K562 (cell line): ENCODE measurements around the gene ARHGEF40. TPM values are rescaled to one million over a fixed set of nuclear protein-coding genes. Genes with fewer than 3 reads are reported as not detected.

Experiments
- HBP1 ChIP-seq: fragments of 450-650 bp; formaldehyde crosslinking; IDR thresholded peaks from 2 replicates; pipeline ENCODE4 v1.4.0; 2022; ENCODE audit warnings: missing genetic modification characterization
- POLR3A ChIP-seq: IDR thresholded peaks from 2 replicates; pipeline ENCODE4 v1.6.1; 2011; ENCODE audit warnings: borderline replicate concordance, mild to moderate bottlenecking, moderate library complexity; ENCODE audit not compliant: insufficient read length, insufficient read depth; ENCODE audit errors: extremely low read depth
- SMC3 ChIP-seq: conservative IDR thresholded peaks from 2 replicates; pipeline ENCODE4 v1.6.1; 2011; ENCODE audit warnings: low read depth, low read length, improper control_type of control experiment; ENCODE audit not compliant: insufficient read depth
- ZNF407 ChIP-seq: fragments of 450-650 bp; IDR thresholded peaks from 2 replicates; pipeline ENCODE4 v1.6.1; 2016; ENCODE audit warnings: low read depth
- microRNA-seq: library from miRNA; unstranded; fragments of <30 nt; microRNA quantifications from one replicate; pipeline ENCODE4, GENCODE V29; 2018; ENCODE audit warnings: borderline microRNAs expressed
- polyA plus RNA-seq, 8 experiments: library from polyadenylated mRNA; depleted of rRNA in 4 of 8; stranded (reverse) in 5 of 8; unstranded in 3 of 8; fragments of >200 nt; fragmentation: Nextera tagmentation in 2 of 8; fragmentation: Illumina TruSeq in 1 of 8; extraction: Ambion mirVana in 2 of 8; extraction: Trizol in 1 of 8; gene quantifications; 2 replicates each; pipeline versions ENCODE4 v1.2.1 to v1.2.3, GENCODE V29; 2011 to 2014; ENCODE audit warnings: inconsistent platforms in 1 of 8, missing spikeins in 1 of 8
- small RNA-seq: library from RNA; depleted of rRNA; stranded (forward); fragments of <200 nt; gene quantifications from one replicate; pipeline ENCODE3, GENCODE V24; 2014
- total RNA-seq, 7 experiments: library from RNA; depleted of rRNA in 6 of 7; stranded (reverse); fragments of >200 nt in 6 of 7; fragmentation: Illumina TruSeq in 2 of 7; extraction: Trizol in 2 of 7; gene quantifications; 2 replicates each; pipeline versions ENCODE4 v1.2.1 to v1.2.3, GENCODE V29; 2011 to 2021; ENCODE audit warnings: low replicate concordance in 1 of 7

The ARHGEF40 gene
- total and polyA plus RNA-seq, 9 of the 15 experiments (the other 6 are each of a cell fraction or from before 2014, with no cell fraction given): 0.42 to 6.3 (median 3.8) TPM

- TF ChIP-seq ZNF407 (no peak), POLR3A (no peak), HBP1 (CRISPR knock-in tag) (no peak), SMC3 (peak; percentile 27; the same call in 1 of the 2 replicates)
Observed at GRCh38 chr14:21136024-21136423, 65.9 kb downstream of the ARHGEF40 start (continued).

Small RNA genes lying within 50 kb of the gene (microRNA-seq; reads per million reads assigned to microRNA genes)
- not detected for gene MIR6717

Small RNA genes lying within 50 kb of the gene (small RNA-seq; reads per million reads assigned to genes)
- not detected for gene RNU6-252P

Other genes starting within 250 kb of the ARHGEF40 start
Only the 7 nearest of the 14 such genes appear.
- gene NDRG2, start 45.2 kb upstream of the ARHGEF40 start, total RNA-seq (2014; rRNA removed): 44.5 and 62.1 TPM in 2 replicates
- gene NDRG2, start 45.2 kb upstream of the ARHGEF40 start, total RNA-seq (2014; rRNA removed; fragmentation: Illumina TruSeq; extraction: Trizol): 24.9 and 28.2 TPM in 2 replicates
- 27.5 and 28.5 TPM in 2 replicates for gene NDRG2, start 45.2 kb upstream of the ARHGEF40 start, total RNA-seq (2015; rRNA removed; fragmentation: Illumina TruSeq; extraction: Trizol)
- gene NDRG2, start 45.2 kb upstream of the ARHGEF40 start, total RNA-seq (2021): 37.4 and 41.0 TPM in 2 replicates
- 66.3 and 105 TPM in 2 replicates for gene NDRG2, start 45.2 kb upstream of the ARHGEF40 start, polyA plus RNA-seq (2011; rRNA removed)
- gene NDRG2, start 45.2 kb upstream of the ARHGEF40 start, polyA plus RNA-seq (2014; fragmentation: Illumina TruSeq; extraction: Trizol): 81.2 and 81.3 TPM in 2 replicates
- gene NDRG2, start 45.2 kb upstream of the ARHGEF40 start, polyA plus RNA-seq (2014; fragmentation: Nextera tagmentation; extraction: Ambion mirVana): 10 to 100 TPM; 10.1 to 22.9 TPM
- gene NDRG2, start 45.2 kb upstream of the ARHGEF40 start, polyA plus RNA-seq (2014; rRNA removed): 59.3 and 67.3 TPM in 2 replicates
- 0.18 and 0.24 TPM in 2 replicates for gene TPPP2, start 40.1 kb upstream of the ARHGEF40 start, total RNA-seq (2014; rRNA removed)
- gene TPPP2, start 40.1 kb upstream of the ARHGEF40 start, total RNA-seq (2014; rRNA removed; fragmentation: Illumina TruSeq; extraction: Trizol): not detected in 2 replicates
- not detected in 2 replicates for gene TPPP2, start 40.1 kb upstream of the ARHGEF40 start, total RNA-seq (2015; rRNA removed; fragmentation: Illumina TruSeq; extraction: Trizol)
- not detected in 2 replicates for gene TPPP2, start 40.1 kb upstream of the ARHGEF40 start, total RNA-seq (2021)
- not detected in 2 replicates for gene TPPP2, start 40.1 kb upstream of the ARHGEF40 start, polyA plus RNA-seq (2011; rRNA removed)
- gene TPPP2, start 40.1 kb upstream of the ARHGEF40 start, polyA plus RNA-seq (2014; fragmentation: Illumina TruSeq; extraction: Trizol): not detected in 2 replicates
- not detected for gene TPPP2, start 40.1 kb upstream of the ARHGEF40 start, polyA plus RNA-seq (2014; fragmentation: Nextera tagmentation; extraction: Ambion mirVana)
- gene TPPP2, start 40.1 kb upstream of the ARHGEF40 start, polyA plus RNA-seq (2014; rRNA removed): not detected in 2 replicates
- not detected in 2 replicates for gene RNASE13, start 35.5 kb upstream of the ARHGEF40 start, total RNA-seq (2014; rRNA removed)
- not detected in 2 replicates for gene RNASE13, start 35.5 kb upstream of the ARHGEF40 start, total RNA-seq (2014; rRNA removed; fragmentation: Illumina TruSeq; extraction: Trizol)
- not detected in 2 replicates for gene RNASE13, start 35.5 kb upstream of the ARHGEF40 start, total RNA-seq (2015; rRNA removed; fragmentation: Illumina TruSeq; extraction: Trizol)
- not detected in 2 replicates for gene RNASE13, start 35.5 kb upstream of the ARHGEF40 start, total RNA-seq (2021)
- gene RNASE13, start 35.5 kb upstream of the ARHGEF40 start, polyA plus RNA-seq (2011; rRNA removed): not detected in 2 replicates
- gene RNASE13, start 35.5 kb upstream of the ARHGEF40 start, polyA plus RNA-seq (2014; fragmentation: Illumina TruSeq; extraction: Trizol): not detected in 2 replicates
- gene RNASE13, start 35.5 kb upstream of the ARHGEF40 start, polyA plus RNA-seq (2014; fragmentation: Nextera tagmentation; extraction: Ambion mirVana): not detected
- not detected in 2 replicates for gene RNASE13, start 35.5 kb upstream of the ARHGEF40 start, polyA plus RNA-seq (2014; rRNA removed)
- not detected in 2 replicates for gene RNASE7, start 27.9 kb upstream of the ARHGEF40 start, total RNA-seq (2014; rRNA removed)
- not detected in 2 replicates for gene RNASE7, start 27.9 kb upstream of the ARHGEF40 start, total RNA-seq (2014; rRNA removed; fragmentation: Illumina TruSeq; extraction: Trizol)
- gene RNASE7, start 27.9 kb upstream of the ARHGEF40 start, total RNA-seq (2015; rRNA removed; fragmentation: Illumina TruSeq; extraction: Trizol): not detected in 2 replicates
- gene RNASE7, start 27.9 kb upstream of the ARHGEF40 start, total RNA-seq (2021): not detected in 2 replicates
- not detected in 2 replicates for gene RNASE7, start 27.9 kb upstream of the ARHGEF40 start, polyA plus RNA-seq (2011; rRNA removed)
- not detected in 2 replicates for gene RNASE7, start 27.9 kb upstream of the ARHGEF40 start, polyA plus RNA-seq (2014; fragmentation: Illumina TruSeq; extraction: Trizol)
- gene RNASE7, start 27.9 kb upstream of the ARHGEF40 start, polyA plus RNA-seq (2014; fragmentation: Nextera tagmentation; extraction: Ambion mirVana): not detected
- not detected in 2 replicates for gene RNASE7, start 27.9 kb upstream of the ARHGEF40 start, polyA plus RNA-seq (2014; rRNA removed)
- not detected in 2 replicates for gene RNASE8, start 12.5 kb upstream of the ARHGEF40 start, total RNA-seq (2014; rRNA removed)
- gene RNASE8, start 12.5 kb upstream of the ARHGEF40 start, total RNA-seq (2014; rRNA removed; fragmentation: Illumina TruSeq; extraction: Trizol): not detected in 2 replicates
- not detected in 2 replicates for gene RNASE8, start 12.5 kb upstream of the ARHGEF40 start, total RNA-seq (2015; rRNA removed; fragmentation: Illumina TruSeq; extraction: Trizol)
- gene RNASE8, start 12.5 kb upstream of the ARHGEF40 start, total RNA-seq (2021): not detected in 2 replicates
- not detected in 2 replicates for gene RNASE8, start 12.5 kb upstream of the ARHGEF40 start, polyA plus RNA-seq (2011; rRNA removed)
- gene RNASE8, start 12.5 kb upstream of the ARHGEF40 start, polyA plus RNA-seq (2014; fragmentation: Illumina TruSeq; extraction: Trizol): not detected in 2 replicates
- gene RNASE8, start 12.5 kb upstream of the ARHGEF40 start, polyA plus RNA-seq (2014; fragmentation: Nextera tagmentation; extraction: Ambion mirVana): not detected
- not detected in 2 replicates for gene RNASE8, start 12.5 kb upstream of the ARHGEF40 start, polyA plus RNA-seq (2014; rRNA removed)
- gene ZNF219, start 28.4 kb downstream of the ARHGEF40 start, total RNA-seq (2014; rRNA removed): 3.7 and 6.4 TPM in 2 replicates
- gene ZNF219, start 28.4 kb downstream of the ARHGEF40 start, total RNA-seq (2014; rRNA removed; fragmentation: Illumina TruSeq; extraction: Trizol): 2.2 and 2.6 TPM in 2 replicates
- gene ZNF219, start 28.4 kb downstream of the ARHGEF40 start, total RNA-seq (2015; rRNA removed; fragmentation: Illumina TruSeq; extraction: Trizol): 4.1 and 4.3 TPM in 2 replicates
- 9.3 and 10.6 TPM in 2 replicates for gene ZNF219, start 28.4 kb downstream of the ARHGEF40 start, total RNA-seq (2021)
- gene ZNF219, start 28.4 kb downstream of the ARHGEF40 start, polyA plus RNA-seq (2011; rRNA removed): 1.9 and 2.8 TPM in 2 replicates
- gene ZNF219, start 28.4 kb downstream of the ARHGEF40 start, polyA plus RNA-seq (2014; fragmentation: Illumina TruSeq; extraction: Trizol): 2.6 and 3.1 TPM in 2 replicates
- under 1 TPM; 0.29 to 0.53 TPM for gene ZNF219, start 28.4 kb downstream of the ARHGEF40 start, polyA plus RNA-seq (2014; fragmentation: Nextera tagmentation; extraction: Ambion mirVana)
- 7.7 and 7.8 TPM in 2 replicates for gene ZNF219, start 28.4 kb downstream of the ARHGEF40 start, polyA plus RNA-seq (2014; rRNA removed)
- gene TMEM253, start 30.8 kb downstream of the ARHGEF40 start, total RNA-seq (2014; rRNA removed): 0.24 and 0.27 TPM in 2 replicates
- 0.11 and 0.13 TPM in 2 replicates for gene TMEM253, start 30.8 kb downstream of the ARHGEF40 start, total RNA-seq (2014; rRNA removed; fragmentation: Illumina TruSeq; extraction: Trizol)
- not detected in 2 replicates for gene TMEM253, start 30.8 kb downstream of the ARHGEF40 start, total RNA-seq (2015; rRNA removed; fragmentation: Illumina TruSeq; extraction: Trizol)
- gene TMEM253, start 30.8 kb downstream of the ARHGEF40 start, total RNA-seq (2021): 0.18 and 0.20 TPM in 2 replicates
- 0.07 TPM in 1 of 2 replicates, not detected in the other for gene TMEM253, start 30.8 kb downstream of the ARHGEF40 start, polyA plus RNA-seq (2011; rRNA removed)
- 0.21 and 0.45 TPM in 2 replicates for gene TMEM253, start 30.8 kb downstream of the ARHGEF40 start, polyA plus RNA-seq (2014; fragmentation: Illumina TruSeq; extraction: Trizol)
- gene TMEM253, start 30.8 kb downstream of the ARHGEF40 start, polyA plus RNA-seq (2014; fragmentation: Nextera tagmentation; extraction: Ambion mirVana): under 1 TPM; 0.25 to 0.61 TPM
- gene TMEM253, start 30.8 kb downstream of the ARHGEF40 start, polyA plus RNA-seq (2014; rRNA removed): 0.23 TPM in 1 of 2 replicates, not detected in the other